ENCODE results near the gene ARPC4.

Gene ARPC4

DNA sequence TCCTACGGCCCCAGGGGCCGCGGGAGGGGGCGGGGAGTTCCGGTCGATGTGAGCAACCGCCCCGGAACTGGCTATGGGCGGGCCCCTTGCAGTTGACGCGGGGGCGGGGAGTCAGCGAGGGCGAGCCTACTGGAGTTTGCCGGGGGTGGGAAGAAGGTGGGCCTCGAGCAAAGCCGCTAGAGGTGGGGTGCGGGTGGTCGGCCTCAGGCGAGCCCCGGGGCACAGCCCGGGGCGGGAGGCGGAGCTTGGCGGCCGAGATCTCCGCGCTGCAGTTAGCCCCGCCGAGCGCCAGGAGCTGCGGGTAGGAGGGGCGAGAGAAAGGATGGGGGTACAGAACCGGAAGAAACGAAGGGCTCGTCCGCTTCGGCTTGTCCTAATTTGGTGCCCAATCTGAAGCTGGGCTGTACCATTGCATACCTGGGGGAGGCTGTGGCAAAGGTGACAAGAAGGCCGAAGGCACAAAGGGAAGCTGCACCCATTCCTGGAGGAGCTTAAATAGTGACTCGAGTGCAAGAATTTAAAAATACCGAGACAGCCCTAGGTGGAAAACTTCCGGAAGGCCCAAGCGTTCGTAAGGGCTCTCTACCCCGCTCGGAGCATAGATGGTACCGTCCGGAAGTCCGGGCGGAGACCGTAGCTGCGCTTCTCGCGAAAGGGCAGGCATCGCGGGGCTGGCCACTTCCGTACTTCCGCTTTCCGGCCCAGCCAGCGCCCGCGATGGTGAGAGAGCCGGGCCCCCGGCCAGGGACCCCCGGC lies at the start of gene ARPC4, which contains the start of gene TADA3:
TSS of gene ARPC4 (plus strand) at position 678 of the 756 bp plus-strand sequence. CDS start at position 718, 40 bp downstream.
TSS of gene TADA3 (minus strand) at position 69 of the 756 bp plus-strand sequence. CDS start 1,007 bp downstream, outside the sequence.
- intact Hi-C loops (cut with DNase I), result loop anchor here (2.0 kb wide), 2 partner anchors 44 to 56 kb away; partner anchors contain the start of gene OGG1
- peak; percentile 81 to 98 (median 88) for DNase-seq

- DNase-seq, result no peak
- intact Hi-C loops (cut with DNase I), result no loop called here
Observed at GRCh38 chr3:9743548-9743947, 49.3 kb upstream of the ARPC4 start.

GRCh38 chr3:9744162-9744561 lies 48.7 kb upstream of the ARPC4 start:
- intact Hi-C loops (cut with DNase I), result no loop called here

DNA sequence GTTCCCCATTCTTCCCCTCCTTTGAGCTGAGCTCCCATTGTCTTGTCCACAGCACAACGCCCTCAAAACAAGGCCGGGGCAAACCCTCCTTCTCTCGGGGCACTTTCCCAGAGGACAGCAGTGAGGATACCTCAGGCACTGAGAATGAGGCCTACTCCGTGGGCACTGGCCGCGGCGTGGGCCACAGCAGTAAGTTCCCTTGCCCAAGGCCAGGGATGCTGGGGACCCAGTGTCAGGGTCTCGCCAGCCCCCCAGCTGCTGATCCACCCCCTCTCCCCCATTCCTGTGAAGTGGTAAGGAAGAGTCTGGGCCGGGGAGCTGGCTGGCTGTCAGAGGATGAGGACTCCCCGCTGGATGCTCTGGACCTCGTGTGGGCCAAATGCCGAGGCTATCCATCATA lies 47.4 kb upstream of the ARPC4 start:
- no peak for DNase-seq
- intact Hi-C loops (cut with DNase I), result no loop called here

More at GRCh38 chr3:9744162-9744561, 48.7 kb upstream of the ARPC4 start:
- DNase-seq, result no peak

DNA sequence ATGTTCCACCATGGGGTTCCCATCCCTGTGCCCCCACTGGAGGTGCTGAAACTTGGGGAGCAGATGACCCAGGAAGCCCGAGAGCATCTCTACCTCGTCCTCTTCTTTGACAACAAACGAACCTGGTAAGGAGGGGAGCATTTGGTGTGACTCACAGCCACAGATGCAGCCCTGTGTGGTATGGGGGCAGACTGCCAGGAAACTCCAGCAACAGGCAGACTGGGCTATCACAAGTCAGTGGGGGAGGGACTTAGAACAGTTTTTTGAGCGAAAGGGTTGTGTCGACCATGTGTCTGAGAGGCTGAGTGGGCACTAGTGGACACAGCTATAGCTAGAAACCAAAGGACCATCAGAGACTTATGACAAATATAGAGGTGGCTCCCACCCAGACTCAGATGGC lies 46.6 kb upstream of the ARPC4 start:
- intact Hi-C loops (cut with DNase I), result no loop called here
- DNase-seq, result peak in 6 of 10 donors; percentile 51 to 93 (median 62)

- intact Hi-C loops (cut with DNase I), result no loop called here
- no peak for DNase-seq
Observed at GRCh38 chr3:9747267-9747666, 45.6 kb upstream of the ARPC4 start.

DNA sequence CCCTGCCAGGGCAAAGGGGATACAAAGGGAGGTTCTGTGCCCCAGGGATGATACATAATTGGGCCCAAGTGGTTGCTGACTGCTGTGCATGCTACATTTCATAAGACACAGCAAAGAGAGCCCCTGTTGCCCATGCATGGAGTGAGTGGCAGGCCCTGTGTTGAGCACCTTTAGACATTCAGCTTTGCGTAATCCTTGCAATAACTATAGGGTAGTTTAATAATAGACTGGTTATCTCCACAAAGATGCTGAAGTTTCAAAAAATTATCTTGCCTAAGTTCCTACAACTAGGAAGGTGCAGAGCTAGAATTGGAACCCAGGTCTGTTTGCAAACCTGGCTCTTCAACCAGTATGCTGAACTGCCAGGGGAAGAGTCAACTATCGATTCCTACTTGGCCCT lies 44.9 kb upstream of the ARPC4 start:
- DNase-seq, result no peak
- intact Hi-C loops (cut with DNase I), result loop anchor here (2.0 kb wide), 1 partner anchor 45 kb away; the partner anchor contains the start of genes ARPC4 and TADA3

- peak in 2 of 10 donors; percentile 78 to 85 for DNase-seq
- intact Hi-C loops (cut with DNase I), result loop anchor here (1.0 to 2.0 kb wide), 2 partner anchors 16 to 44 kb away; partner anchors contain the start of genes ARPC4 and TADA3
Observed at GRCh38 chr3:9749296-9749644, 43.6 kb upstream of the ARPC4 start.

GRCh38 chr3:9749645-9750555 lies 43.0 kb upstream of the ARPC4 start, which contains the start of gene OGG1:
Gene OGG1 (plus strand): TSS chr3:9749952. CDS start chr3:9750287, 335 bp downstream.
- intact Hi-C loops (cut with DNase I), result loop anchor here (1.0 to 2.0 kb wide), 2 partner anchors 17 to 43 kb away; partner anchors contain the start of genes ARPC4 and TADA3

DNA sequence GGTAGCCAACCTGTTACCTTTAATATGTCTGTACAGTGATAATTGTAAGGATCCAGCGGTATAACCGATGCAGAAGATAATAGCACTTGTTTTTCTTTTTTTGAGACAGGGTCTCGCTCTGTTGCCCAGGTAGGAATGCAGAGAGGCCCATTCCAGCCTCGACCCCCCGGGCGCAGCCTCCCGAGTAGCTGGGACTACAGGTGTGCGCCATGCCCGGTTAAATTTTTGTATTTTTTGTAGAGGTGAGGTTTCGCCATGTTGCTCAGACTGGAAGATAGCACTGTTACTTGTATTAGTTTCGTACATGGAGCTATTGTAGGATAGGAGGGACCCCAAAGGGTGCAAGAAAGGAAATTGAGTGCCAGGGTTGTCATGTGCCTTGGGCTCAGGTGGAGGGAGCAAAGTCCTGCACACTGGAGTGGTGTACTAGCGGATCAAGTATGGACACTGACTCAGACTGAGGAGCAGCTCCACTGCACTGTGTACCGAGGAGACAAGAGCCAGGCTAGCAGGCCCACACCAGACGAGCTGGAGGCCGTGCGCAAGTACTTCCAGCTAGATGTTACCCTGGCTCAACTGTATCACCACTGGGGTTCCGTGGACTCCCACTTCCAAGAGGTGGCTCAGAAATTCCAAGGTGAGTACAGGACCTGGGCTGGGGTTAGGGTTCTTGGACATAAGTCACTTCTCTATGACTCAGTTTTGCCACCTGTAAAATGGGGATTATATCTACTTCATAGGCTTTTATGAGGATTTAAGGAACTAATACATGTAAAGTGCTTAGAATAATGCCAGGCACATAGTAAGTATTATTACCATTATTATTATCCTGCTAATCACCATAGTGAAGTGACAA lies 42.1 kb upstream of the ARPC4 start:
- no peak for DNase-seq
- intact Hi-C loops (cut with DNase I), result no loop called here

More at GRCh38 chr3:9749645-9750555, 43.0 kb upstream of the ARPC4 start, which contains the start of gene OGG1:
- peak; percentile 94 to 99 (median 97) for DNase-seq

GRCh38 chr3:9754678-9755077 lies 38.2 kb upstream of the ARPC4 start:
- no peak for DNase-seq
- intact Hi-C loops (cut with DNase I), result no loop called here

- DNase-seq, result peak in 1 of 10 donors; percentile 70
- intact Hi-C loops (cut with DNase I), result no loop called here
Observed at GRCh38 chr3:9757427-9757826, 35.5 kb upstream of the ARPC4 start.

GRCh38 chr3:9760779-9761505 lies 31.9 kb upstream of the ARPC4 start:
- intact Hi-C loops (cut with DNase I), result no loop called here
- peak in 2 of 10 donors; percentile 1 to 34 for DNase-seq

- intact Hi-C loops (cut with DNase I), result no loop called here
- DNase-seq, result no peak
Observed at GRCh38 chr3:9761919-9762318, 31.0 kb upstream of the ARPC4 start.

- peak in 1 of 10 donors; percentile 61 for DNase-seq
Observed at GRCh38 chr3:9762871-9763270, 30.0 kb upstream of the ARPC4 start.

GRCh38 chr3:9765865-9766264 lies 27.0 kb upstream of the ARPC4 start:
- intact Hi-C loops (cut with DNase I), result no loop called here
- peak in 1 of 10 donors; percentile 42 for DNase-seq

More at GRCh38 chr3:9762871-9763270, 30.0 kb upstream of the ARPC4 start:
- intact Hi-C loops (cut with DNase I), result no loop called here

GRCh38 chr3:9767418-9767817 lies 25.5 kb upstream of the ARPC4 start:
- intact Hi-C loops (cut with DNase I), result no loop called here

GRCh38 chr3:9768141-9768775 lies 24.6 kb upstream of the ARPC4 start:
- intact Hi-C loops (cut with DNase I), result no loop called here
- DNase-seq, result no peak

More at GRCh38 chr3:9767418-9767817, 25.5 kb upstream of the ARPC4 start:
- DNase-seq, result no peak
